Kidney (tissue), 14 donors: ENCODE results near the gene SYPL1. TPM values are rescaled to one million over a fixed set of nuclear protein-coding genes. Genes with fewer than 3 reads are reported as not detected.

Experiments
- DNase-seq, 5 donors: peaks; one replicate each; pipeline ENCODE4 v3.0.0-alpha.2; 2013 to 2020
- FAIRE-seq: peaks from 2 replicates; lab custom pipeline; 2012; peaks lifted over from hg19 to GRCh38; lab: Jason Lieb, UNC
- H3K27ac ChIP-seq, 2 donors: one replicate each; pipeline ENCODE4 v1.7.0; 2013; ENCODE audit warnings: low read depth in 2 of 2, low read length in 2 of 2, inconsistent platforms in 1 of 2
- H3K27me3 ChIP-seq: one replicate; pipeline ENCODE4 v1.7.1; 2013; ENCODE audit warnings: low read length, inconsistent platforms; ENCODE audit not compliant: control insufficient read depth, insufficient read depth
- H3K36me3 ChIP-seq, 3 donors: one replicate each; pipeline versions ENCODE4 v1.7.0 to v1.7.1; 2013; ENCODE audit warnings: low read length in 3 of 3, control low read depth in 1 of 3, inconsistent platforms in 1 of 3; ENCODE audit not compliant: insufficient read depth in 3 of 3, control insufficient read depth in 2 of 3
- H3K4me1 ChIP-seq, 3 donors: one replicate each; pipeline versions ENCODE4 v1.7.0 to v1.7.1; 2013; ENCODE audit warnings: low read length in 3 of 3, inconsistent platforms in 1 of 3, low read depth in 1 of 3; ENCODE audit not compliant: control insufficient read depth in 2 of 3, insufficient read depth in 2 of 3
- H3K4me3 ChIP-seq, 3 donors: one replicate each; pipeline versions ENCODE4 v1.7.0 to v1.8.1; 2013; ENCODE audit warnings: low read length in 3 of 3, control low read depth in 1 of 3, inconsistent platforms in 1 of 3
- H3K9ac ChIP-seq, 3 donors: one replicate each; pipeline versions ENCODE4 v1.7.0 to v1.7.1; 2013; ENCODE audit warnings: low read length in 3 of 3, control low read depth in 1 of 3, inconsistent platforms in 1 of 3
- H3K9me3 ChIP-seq, 3 donors: one replicate each; pipeline versions ENCODE4 v1.7.0 to v1.7.1; 2013; ENCODE audit warnings: low read length in 3 of 3, control low read depth in 1 of 3, inconsistent platforms in 1 of 3; ENCODE audit not compliant: control insufficient read depth in 2 of 3, insufficient read depth in 1 of 3
- CTCF ChIP-seq: IDR thresholded peaks from 3 replicates; pipeline ENCODE4 v1.5.1; 2012; ENCODE audit warnings: mild to moderate bottlenecking, moderate library complexity, borderline replicate concordance; ENCODE audit not compliant: insufficient read depth; ENCODE audit errors: extremely low read depth
- intact Hi-C: fragments of 100-400 bp; cut with DNase I; formaldehyde crosslinking; loops from one replicate; pipeline ENCODE4 v1.11.1; 2022
- polyA plus RNA-seq: library from polyadenylated mRNA; stranded (reverse); fragments of 350-450 nt; fragmentation: Illumina TruSeq; extraction: RNeasy Lipid Tissue Mini Kit (QIAGEN cat#74804); gene quantifications from one replicate; pipeline ENCODE4 v1.2.3, GENCODE V29; 2014; ENCODE audit warnings: low read depth, low replicate concordance; ENCODE audit not compliant: insufficient read depth
- total RNA-seq: library from RNA; stranded (reverse); fragmentation: NEBNext Ultra II Directional; extraction: Animal tissue kit (Norgen Biotek cat#: 25700); gene quantifications from one replicate; pipeline ENCODE4 v1.2.1, GENCODE V29; 2021
- donor health status: control.
- donor health status: control.
- donor health status: control.
- donor health status: control.
- donor health status: control.
- donor health status: DM: yes; HTN: yes; CAD: no.
- donor health status: Normal renal cell carcinoma (clear cell type).

SYPL1 gene
- total and polyA plus RNA-seq, 2 donors from 2014 or later: 90.8 to 111 TPM

GRCh38 chr7:106075937-106076336, 36.2 kb downstream of the SYPL1 start:
- DNase-seq (peak in 2 of 5 donors; percentile 82 to 84), FAIRE-seq (no peak)
- Histone ChIP-seq H3K9me3 (no peaks in the 10 kb centered on the region), H3K4me3 (no peak overlapping the region), H3K27ac (no peak overlapping the region), H3K4me1 (peaks cover 0 to 20% (median 10%) of the 10 kb centered on the region in 3 donors), H3K9ac (no peak overlapping the region), H3K36me3 (no peaks in the 10 kb centered on the region), H3K27me3 (no peaks in the 10 kb centered on the region)
- no peak for TF ChIP-seq CTCF
- intact Hi-C loops: no loop called here

GRCh38 chr7:106074257-106074656, 37.9 kb downstream of the SYPL1 start:
- Histone ChIP-seq H3K36me3 (no peaks in the 10 kb centered on the region), H3K27me3 (no peaks in the 10 kb centered on the region), H3K4me3 (no peak overlapping the region), H3K9me3 (no peaks in the 10 kb centered on the region), H3K27ac (no peak overlapping the region), H3K4me1 (peaks cover 0 to 22% (median 21%) of the 10 kb centered on the region in 3 donors), H3K9ac (no peak overlapping the region)
- no peak for FAIRE-seq
- TF ChIP-seq CTCF: no peak
- DNase-seq: no peak
- intact Hi-C loops: no loop called here

GRCh38 chr7:106073701-106074100, 38.4 kb downstream of the SYPL1 start:
- no peak overlapping the region for H3K27ac ChIP-seq
- no peaks in the 10 kb centered on the region for H3K27me3 ChIP-seq
- peaks cover 0 to 25% (median 21%) of the 10 kb centered on the region in 3 donors for H3K4me1 ChIP-seq
- FAIRE-seq (no peak), DNase-seq (no peak)
- H3K9ac ChIP-seq: no peak overlapping the region
- no peaks in the 10 kb centered on the region for H3K36me3 ChIP-seq
- intact Hi-C loops: no loop called here
- no peaks in the 10 kb centered on the region for H3K9me3 ChIP-seq
- no peak overlapping the region for H3K4me3 ChIP-seq
- TF ChIP-seq CTCF: no peak

GRCh38 chr7:106072715-106073091, 39.4 kb downstream of the SYPL1 start:
- Histone ChIP-seq H3K27me3 (no peaks in the 10 kb centered on the region), H3K4me3 (no peak overlapping the region), H3K36me3 (no peaks in the 10 kb centered on the region), H3K9me3 (no peaks in the 10 kb centered on the region), H3K4me1 (peaks cover 0 to 25% (median 21%) of the 10 kb centered on the region in 3 donors), H3K9ac (no peak overlapping the region), H3K27ac (peak overlapping the region in 1 of 2 donors; percentile 48)
- no peak for TF ChIP-seq CTCF
- intact Hi-C loops: no loop called here
- DNase-seq: no peak
- no peak for FAIRE-seq
